NCI-H2171 treated with DMSO at 0.1 percent for 48 hours (cell line): ENCODE measurements around the gene PAPPA2.

Source experiments
- DNase-seq: peaks from one replicate; lab custom pipeline; 2025; lab: John Stamatoyannopoulos, UW

Gene PAPPA2

GRCh38 chr1:176803042-176803441 lies 340.1 kb downstream of the PAPPA2 start:
- DNase-seq, result no peak

DNA sequence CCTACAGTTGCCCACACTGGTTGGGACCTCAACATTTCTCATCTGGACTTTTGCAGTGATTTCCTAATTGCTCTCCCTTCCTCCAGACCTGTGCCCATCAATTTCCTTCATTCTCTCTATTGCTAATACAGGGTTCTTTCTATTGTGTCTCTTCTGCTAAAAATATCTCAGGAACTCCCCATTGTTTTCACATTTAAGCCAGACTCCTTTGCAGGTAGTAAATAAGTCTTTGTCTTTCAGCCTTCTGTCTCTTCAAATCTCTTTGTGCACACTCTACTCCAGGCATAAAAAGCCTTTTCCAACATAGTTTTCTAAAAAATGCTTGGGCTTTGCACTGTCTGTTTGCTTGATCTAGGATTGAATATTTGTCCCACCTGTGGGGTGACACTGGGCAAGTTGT lies 340.6 kb downstream of the PAPPA2 start:
- DNase-seq, result no peak

DNA sequence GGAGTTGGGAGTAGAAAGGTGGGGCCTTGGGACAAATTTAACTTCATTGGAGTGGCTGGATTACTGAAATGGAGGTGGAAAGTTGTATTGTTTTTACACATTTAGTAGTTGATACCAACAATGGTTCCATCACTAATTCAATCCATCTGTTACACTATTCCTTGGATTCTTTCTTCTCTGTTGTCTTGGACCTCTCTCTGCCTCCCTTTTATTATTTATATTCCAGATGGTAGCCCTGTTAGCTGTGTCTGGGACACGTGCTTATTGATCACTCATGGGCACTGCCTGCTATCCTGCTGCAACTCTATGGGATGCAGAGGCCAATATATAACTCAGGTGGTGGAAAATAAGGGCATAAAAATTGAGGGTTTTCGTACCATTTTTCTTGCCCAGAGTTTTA lies 346.3 kb downstream of the PAPPA2 start:
- DNase-seq, result no peak

GRCh38 chr1:176811511-176812288 lies 348.7 kb downstream of the PAPPA2 start:
- no peak for DNase-seq

GRCh38 chr1:176815621-176816020 lies 352.6 kb downstream of the PAPPA2 start:
- DNase-seq, result no peak

GRCh38 chr1:176816232-176816631 lies 353.3 kb downstream of the PAPPA2 start:
- DNase-seq, result no peak

DNA sequence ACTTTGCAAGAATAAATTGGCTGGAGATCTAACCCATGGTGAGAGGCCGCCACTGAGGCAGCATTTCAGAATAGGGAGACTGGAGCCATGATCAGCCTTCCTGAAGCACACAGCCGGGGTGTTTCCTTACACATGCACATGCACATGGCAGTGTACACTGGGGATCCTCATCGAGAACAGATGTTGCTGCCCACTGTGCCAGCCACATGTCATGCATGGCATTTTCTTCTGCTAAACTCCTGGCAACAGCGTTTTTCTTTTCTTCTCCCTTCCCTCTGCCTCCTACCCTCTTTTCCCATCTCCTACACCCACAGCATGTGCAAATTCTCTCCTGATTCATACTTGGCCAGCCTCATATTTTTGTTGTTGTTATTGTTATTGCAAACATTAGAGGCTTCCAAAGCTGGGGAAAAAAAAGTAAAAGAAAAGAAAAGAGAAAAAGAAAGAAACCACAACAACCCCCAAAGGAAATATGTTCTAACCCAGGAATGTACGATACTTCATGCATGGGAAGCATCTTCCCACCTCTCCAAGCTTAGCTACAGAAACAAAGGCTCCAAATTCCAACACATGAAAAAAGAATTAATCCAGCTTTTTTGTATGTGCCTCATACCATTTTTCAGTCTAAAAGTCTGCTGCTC lies 357.5 kb downstream of the PAPPA2 start:
- DNase-seq, result no peak

GRCh38 chr1:176826265-176826664 lies 363.3 kb downstream of the PAPPA2 start:
- peak; percentile 65 for DNase-seq

- no peak for DNase-seq
Observed at GRCh38 chr1:176829261-176829660, 366.3 kb downstream of the PAPPA2 start.

- DNase-seq, result no peak
Observed at GRCh38 chr1:176831150-176831549, 368.2 kb downstream of the PAPPA2 start.

DNA sequence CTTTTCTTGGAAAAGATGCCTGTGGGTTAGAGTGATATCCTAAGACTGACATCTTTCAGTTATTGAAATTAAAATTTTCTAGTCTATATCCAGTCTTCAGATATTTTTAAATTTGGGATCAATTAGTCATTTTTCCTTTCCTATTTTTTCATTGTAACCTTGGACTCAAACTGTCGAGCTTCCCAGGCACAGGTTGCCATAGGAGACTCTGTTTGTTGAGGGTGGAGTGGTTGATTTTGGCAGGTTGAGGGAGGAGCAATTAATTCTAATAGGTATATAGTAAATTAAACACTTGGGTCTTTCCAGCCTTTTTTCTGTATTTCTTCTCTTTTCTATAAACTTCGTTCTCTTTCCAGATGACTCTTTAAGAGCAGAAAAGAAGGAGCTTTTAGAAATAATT lies 374.7 kb downstream of the PAPPA2 start:
- DNase-seq, result no peak

GRCh38 chr1:176838276-176838995 lies 375.5 kb downstream of the PAPPA2 start:
- no peak for DNase-seq

- no peak for DNase-seq
Observed at GRCh38 chr1:176839216-176839615, 376.2 kb downstream of the PAPPA2 start.

- DNase-seq, result no peak
Observed at GRCh38 chr1:176841238-176841637, 378.3 kb downstream of the PAPPA2 start.

- peak; percentile 28 for DNase-seq
Observed at GRCh38 chr1:176843352-176844297, 380.6 kb downstream of the PAPPA2 start.

DNA sequence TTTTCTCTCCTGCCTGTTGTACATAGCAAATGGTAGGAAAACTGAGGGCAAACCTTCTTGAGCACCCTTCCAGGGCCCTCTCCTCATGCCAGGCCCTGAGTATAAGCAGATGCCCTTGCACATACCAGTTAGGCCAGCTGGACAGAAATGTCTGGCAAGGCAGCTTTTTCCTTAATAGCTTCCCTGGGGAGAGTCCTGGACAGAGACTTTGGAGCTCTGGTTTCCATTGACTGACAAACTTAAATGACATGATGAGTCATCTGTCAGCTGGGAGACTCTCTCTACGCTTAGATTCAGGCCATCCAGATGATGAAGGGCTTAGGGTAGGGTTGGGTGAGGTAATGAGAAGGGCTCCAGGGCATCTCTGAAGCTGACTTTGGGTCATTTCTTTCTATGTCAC lies 384.1 kb downstream of the PAPPA2 start:
- no peak for DNase-seq

GRCh38 chr1:176849281-176849680 lies 386.3 kb downstream of the PAPPA2 start:
- no peak for DNase-seq

DNA sequence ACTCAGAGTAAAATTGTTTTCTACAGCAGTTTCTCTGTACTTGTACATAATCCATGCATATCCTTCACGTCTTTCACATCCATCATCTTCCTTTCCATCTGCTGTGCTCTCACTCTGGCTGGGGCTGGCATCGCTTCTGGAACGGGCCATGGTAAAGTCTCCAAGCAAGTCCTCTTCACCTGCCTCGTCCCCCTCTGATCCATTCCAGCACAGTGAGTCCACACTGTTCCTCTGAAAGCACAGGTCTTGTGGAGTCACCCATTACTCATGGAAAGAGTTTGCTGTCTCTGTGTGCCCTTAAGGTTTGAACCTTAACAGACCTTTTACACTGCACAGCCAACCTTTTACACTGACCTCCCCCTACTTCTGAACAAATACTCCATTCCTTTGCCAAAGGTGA lies 387.9 kb downstream of the PAPPA2 start:
- DNase-seq, result no peak

DNA sequence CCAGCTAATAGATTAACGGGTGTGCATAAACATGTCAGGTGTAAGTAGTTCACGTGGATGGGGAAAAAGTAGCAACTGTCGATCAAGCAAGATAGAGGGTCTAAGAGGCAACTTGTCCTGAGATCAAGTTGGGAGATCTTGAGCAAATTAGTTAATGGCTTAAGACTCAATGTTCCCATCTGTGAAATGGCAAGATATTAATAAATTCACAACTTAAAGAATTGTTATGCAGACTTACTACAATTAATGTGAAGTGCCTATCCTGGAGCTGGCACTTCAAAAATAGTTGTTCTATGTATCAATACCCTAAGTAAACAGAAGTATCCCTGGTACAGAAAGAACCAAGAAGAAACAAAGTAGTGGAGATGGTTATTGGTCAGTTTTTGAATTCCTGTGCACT lies 389.1 kb downstream of the PAPPA2 start:
- no peak for DNase-seq

DNA sequence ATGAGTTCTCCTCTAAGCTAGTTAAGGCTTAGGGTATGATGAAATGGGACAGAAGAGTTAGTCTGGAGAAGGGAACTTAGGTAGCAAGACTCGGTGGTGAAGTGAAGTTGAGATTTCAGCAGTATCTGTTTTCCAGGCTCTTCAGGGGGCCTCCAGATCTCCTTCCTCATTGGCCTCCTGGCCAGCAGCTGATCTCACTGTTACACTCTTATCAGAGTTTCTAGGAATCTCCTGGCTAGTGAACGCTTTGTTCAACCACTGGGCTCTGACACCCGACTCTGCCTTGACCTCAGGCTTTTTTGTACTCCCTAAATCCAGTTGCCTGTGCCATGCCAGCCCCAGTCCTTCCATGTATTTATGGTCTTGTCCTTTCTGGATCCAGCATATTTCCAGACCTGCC lies 390.5 kb downstream of the PAPPA2 start:
- no peak for DNase-seq

GRCh38 chr1:176854121-176854520 lies 391.1 kb downstream of the PAPPA2 start:
- DNase-seq, result no peak
